ENCODE data around the gene CDK5RAP1.

CDK5RAP1 gene

DNA sequence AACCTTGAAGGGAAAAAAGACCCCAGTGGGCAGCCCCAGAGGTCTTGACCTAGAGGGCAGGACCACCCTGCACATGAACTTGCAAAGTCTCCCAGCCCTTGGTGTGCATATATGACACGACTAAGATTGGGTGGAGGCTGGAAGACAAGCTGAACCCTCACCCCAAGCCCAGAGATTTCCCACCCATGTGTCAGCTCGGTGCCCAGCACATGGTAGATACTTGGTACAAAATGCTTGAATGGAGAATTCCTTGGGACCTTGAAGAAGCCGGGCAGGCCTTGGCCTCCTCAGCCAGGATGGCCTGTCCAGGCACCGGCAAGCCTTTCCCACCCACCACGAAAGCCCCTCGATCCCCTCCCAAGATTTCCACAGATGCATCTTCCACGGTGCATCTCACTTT lies 67.7 kb downstream of the CDK5RAP1 start:
- DNase-seq (ENCODE audit: low spot score), result no peak

DNA sequence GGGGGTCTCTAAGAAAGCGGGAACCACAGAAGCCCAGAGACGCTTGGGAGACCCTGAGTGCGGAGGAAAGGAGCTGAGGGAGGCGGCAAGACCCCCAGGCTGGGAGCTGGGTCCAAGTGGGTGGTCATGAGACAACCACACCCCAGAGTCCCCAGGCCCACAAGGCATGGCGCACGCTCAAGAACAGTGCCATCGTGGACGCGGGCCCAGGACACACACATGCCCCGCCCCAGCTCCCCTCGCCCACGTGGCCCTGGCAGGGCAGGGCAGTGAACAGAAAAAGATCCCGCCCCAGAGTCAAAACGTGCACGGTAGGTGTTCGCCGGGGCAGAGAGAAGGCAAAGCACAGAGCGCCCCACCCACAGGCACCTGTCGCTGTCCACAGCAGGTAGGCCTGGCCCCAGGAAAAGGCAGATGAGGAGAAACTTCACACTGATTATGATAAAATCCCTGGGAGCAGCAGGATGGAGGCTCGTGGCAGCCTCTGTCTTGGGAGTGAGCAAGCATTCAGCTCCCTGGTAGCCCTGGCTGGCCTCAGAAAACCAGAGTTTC lies 68.3 kb downstream of the CDK5RAP1 start:
- no peak for DNase-seq (ENCODE audit: low spot score)

DNA sequence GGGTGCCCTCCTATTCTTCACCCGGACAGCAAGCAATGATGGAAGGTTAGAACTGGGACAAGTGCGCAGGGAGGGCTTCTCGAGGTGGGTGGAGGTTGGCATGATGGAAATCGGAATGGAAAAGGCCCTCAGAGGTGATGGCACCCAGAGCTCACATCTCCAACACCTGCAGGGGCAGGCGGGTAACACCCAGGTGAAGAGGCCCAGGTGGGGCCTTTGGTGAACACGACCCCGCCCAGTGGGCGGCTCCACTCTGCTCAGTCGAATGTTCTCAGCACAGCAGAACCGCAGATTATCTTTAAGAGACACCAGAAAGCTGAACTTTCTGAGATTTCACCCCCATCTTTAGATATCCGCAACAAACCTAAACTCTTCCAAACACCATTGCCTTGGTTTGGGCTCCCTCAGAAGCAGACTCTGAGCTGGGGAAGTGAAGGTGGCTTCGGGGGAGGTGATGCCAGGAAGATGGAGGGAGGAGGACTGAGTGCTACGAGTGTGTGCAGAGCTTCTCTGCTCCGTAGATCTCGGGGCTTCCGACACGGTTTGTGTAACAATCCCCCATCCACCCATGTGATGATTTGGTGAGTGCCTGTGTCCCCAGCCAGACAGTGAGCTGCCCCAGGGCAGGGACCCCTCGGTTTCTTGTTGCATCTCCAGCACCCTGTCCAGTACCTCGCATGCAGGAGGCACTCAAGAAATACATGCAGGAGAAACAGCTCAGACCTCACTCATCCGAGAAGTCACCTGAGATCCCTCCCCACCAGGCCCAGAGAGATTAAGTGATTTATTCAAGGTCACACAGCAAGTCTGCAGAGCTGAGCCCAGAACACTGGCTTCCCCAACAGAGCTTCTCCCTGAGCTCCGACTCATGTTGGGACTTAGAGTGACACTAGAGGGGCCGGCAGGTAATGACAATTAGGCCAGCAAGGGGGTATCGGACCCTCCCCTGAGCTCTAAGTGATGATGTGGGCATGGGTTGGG lies 72.9 kb downstream of the CDK5RAP1 start:
- DNase-seq (ENCODE audit: low spot score), result no peak

DNA sequence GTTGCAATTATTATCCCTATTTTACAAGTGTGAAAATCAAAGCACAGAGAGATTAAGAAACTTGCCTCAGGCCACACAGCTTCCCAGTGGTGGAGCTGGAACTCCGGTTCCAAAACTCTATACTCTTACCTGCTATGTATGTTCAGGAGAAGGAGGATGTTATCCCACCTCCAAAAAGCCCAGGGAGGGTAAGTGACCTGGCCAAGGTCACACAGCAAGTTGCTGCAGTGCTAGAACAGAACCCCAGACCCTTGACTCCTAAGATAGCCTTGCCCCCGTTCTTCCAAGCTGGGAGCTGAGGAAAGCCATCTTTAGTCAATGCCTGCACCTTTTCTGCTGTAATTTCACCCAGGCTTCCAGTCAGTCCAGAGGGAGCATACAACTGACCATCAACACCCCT lies 76.0 kb downstream of the CDK5RAP1 start:
- no peak for DNase-seq (ENCODE audit: low spot score)

DNA sequence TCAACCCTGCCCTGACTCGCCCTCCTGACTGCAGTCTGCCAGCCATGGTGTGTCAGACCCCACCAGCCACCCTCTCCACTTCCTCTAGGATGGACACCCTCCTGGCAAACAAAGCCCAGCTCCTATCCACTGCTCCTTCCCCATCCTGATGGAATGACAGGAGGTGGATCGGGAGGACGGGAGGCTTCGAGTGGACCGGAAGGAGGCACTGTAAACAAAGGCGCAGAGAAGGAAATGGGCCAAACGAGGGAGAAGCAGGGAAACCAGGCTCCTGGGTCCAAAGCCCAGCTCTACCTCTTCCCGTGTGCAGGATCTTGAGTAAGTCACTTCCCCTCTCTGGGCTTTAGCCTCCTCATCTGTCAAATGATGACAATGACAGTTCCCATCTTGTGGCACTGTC lies 78.1 kb downstream of the CDK5RAP1 start:
- no peak for DNase-seq (ENCODE audit: low spot score)

DNA sequence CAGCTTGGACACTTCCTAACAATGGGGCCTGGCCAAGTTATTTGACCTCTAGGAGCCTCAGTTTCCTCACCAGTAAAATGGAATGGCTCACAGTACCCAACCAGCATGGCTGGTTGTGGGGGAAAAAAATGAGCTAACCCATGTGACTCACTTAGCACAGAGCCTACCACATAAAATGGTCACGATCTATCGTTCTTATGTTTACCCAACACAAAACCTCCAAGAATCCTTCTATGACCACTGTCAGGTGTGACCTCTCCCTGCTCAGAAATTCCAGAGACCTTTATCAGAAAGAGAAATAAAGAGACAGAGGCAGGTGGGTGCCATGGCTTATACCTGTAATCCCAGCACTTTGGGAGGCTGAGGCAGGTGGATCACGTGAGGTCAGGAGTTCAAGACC lies 78.9 kb downstream of the CDK5RAP1 start:
- DNase-seq (ENCODE audit: low spot score), result no peak

DNA sequence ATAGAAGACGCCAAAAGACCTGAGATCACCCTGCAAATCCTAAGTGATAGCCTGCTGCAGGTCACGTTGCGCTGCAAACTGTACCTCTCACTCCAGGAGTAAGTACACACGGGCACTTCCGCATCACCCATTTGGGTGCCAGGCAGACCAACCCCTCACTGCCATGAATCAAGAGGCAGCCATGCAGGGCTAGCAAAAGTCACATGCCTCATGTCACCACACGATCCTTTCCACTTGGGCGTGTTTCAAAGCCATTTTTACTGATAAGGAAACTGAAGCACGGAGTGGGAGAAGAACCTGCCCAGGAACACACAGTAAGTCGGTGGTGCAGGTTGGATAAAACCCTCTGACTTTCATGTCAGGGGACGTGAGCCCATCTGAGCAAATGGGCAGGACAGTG lies 81.3 kb downstream of the CDK5RAP1 start:
- DNase-seq (ENCODE audit: low spot score), result no peak

DNA sequence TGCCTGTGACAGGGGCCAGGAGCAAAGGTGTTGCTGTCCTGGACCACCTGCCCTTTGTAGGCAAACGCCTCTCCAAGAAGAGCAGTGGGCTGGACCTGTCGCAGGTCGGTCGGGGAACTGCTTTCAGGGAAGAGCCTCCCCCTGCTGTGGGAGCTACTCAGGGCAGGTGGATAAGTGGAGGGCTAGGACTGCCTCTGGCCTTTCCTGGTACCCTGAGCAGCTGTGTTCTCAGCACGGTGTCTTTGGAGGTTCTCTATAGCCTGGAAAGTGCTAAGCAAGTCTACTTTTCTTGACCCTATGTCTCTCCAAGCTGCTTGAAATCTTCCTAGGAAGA lies 83.3 kb downstream of the CDK5RAP1 start:
- no peak for DNase-seq (ENCODE audit: low spot score)

DNA sequence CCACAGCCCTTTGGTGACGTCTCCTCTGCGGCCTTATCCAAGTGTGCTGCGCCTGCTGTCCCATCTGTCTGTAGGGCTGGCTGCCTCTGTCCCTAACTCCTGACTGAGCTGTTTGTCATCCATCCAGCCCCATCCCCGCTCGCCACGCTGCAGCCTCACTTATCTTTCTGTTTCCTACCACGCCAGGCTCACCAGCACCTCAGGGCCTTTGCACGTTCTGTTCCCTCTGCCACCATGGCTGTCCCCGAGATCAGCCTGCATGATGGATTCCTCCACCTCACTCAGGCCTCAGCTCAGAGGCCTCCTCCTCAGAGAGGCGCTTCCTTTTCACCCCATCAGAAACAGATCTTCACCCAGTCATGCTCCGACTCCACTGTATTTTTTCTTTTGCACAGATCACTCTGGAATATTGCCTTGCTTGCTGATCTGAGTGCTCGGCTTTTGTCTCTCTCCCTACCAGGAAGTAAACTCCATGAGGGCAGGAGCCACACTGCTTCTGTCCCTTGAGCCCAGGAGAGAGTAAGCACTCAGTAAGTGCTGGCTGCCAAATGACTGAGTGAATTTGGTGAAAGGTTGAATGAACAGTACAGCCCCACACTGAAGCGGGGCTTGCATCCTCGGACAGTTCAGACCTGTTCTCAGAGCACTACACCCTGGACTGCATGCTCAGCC lies 83.8 kb downstream of the CDK5RAP1 start:
- no peak for DNase-seq (ENCODE audit: low spot score)

DNA sequence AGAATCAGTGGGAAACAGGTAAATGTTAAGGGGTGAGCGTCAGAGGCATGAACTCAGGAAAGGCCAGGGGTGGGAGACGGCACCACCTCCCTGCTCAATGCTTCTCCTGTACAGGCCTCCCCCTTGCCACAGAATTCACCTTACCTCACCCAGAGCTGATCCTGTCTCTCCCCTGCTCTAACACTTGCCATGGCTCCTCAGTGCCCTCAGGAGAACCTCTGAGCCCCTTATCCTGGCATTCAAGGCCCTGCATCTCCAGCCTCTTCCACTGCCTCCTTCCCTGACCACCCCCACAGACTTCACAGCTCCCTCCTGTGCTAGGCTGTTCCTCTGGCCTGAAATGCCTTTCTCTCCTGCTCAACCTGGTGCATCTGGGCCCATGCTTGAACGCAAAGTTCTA lies 84.4 kb downstream of the CDK5RAP1 start:
- DNase-seq (ENCODE audit: low spot score), result no peak

DNA sequence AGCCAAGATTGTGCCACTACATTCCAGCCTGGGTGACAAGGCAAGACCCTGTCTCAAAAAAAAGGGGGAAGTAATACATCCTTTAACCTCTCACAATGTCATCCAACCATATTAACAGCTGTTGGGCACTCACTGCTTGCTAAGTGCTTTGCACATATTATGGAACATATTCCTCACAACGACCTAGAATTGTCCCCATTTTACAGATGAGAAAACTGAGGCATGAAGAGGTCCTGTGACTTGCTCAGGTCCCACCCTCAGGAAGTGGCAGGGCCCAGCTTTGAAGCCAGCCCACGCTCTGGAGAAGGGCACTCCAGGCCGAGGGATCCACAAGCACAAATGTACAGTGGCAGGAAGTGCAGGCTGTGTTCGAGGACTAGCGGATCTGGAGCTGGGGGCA lies 85.0 kb downstream of the CDK5RAP1 start:
- no peak for DNase-seq (ENCODE audit: low spot score)

DNA sequence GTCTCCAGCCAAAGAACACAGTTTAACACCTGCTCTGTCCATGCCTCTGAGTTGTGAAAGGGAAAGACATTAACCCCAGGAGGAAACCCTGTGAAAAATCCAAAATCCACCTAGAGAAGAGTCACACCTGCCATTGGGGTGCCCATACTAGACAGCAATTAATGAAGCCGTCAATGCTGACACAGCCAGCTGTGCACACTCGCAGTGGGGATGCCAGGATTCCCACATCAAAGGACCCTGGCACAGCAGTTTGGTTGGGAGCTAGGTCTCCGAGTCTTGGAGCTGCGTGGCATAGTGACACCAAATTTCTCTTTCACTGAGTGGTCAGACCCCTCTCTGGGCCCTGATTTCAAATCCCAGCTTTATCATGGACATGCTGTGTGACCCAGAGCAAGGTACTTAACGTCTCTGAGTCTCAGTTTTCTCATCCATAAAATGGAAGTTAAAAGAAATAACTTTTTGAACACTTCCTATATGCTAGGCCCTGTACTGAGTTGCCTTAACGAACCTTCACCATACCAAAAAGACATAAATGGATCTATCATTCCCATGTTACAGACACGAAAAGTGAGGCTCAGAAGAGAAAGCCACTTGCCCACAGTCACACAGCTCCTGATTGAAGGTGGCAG lies 87.5 kb downstream of the CDK5RAP1 start:
- DNase-seq (ENCODE audit: low spot score), result no peak

DNA sequence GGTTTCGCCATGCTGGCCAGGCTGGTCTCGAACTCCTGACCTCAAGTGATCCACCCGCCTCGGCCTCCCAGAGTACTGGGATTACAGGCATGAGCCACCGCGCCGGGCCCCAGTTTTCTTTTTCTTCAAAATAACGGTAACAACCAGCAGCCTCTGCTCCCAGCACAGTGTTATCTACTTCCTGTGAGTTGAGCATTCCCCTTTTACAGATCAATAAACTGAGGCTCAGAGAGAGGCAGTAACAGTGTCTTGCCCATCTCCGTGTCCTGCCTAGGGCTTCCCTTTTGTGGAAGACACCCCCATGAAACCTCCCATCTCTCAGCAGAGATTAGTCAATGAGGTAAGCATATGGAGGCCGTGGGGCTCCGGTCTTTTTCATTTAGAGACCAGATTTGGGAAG lies 88.7 kb downstream of the CDK5RAP1 start:
- DNase-seq (ENCODE audit: low spot score), result no peak

DNA sequence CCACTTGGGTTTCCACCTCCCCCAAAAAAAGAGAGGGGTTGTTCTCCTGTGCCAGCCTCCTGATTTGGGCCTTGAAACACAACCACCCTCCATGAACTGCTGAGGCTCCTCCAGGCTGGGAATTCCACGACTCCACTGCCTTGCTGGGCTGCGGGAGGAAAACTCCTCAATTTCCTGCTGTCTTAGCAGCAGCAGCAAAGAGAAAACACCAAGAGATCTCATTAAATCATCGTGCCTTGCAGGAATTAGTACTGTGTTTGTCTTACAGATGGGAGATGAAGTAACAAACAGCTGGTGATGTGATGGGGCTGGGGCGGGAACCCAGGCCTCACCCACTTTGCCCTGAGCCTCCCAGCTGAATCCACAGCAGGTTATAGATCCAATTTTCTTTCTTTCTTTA lies 89.3 kb downstream of the CDK5RAP1 start:
- DNase-seq (ENCODE audit: low spot score), result no peak

DNA sequence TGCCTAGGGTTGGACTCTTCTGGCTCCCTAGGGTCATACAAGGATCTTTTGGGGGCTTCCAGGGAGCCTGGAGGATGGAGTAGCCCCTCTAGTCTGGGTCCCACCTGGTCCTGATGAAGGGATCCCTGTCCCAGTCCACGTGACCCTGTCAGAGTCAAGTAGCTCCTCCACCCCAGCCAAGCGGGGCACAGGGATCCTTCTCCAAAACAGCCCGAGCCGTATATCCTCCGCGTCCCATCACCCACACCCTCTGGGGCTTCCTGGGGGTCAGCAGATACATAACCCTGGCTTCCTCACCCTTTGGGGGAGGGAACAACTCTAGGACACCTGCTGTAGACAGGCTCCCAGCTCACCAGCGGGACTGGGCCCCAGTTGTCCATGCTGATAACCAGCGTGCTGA lies 90.3 kb downstream of the CDK5RAP1 start:
- DNase-seq (ENCODE audit: low spot score), result no peak

DNA sequence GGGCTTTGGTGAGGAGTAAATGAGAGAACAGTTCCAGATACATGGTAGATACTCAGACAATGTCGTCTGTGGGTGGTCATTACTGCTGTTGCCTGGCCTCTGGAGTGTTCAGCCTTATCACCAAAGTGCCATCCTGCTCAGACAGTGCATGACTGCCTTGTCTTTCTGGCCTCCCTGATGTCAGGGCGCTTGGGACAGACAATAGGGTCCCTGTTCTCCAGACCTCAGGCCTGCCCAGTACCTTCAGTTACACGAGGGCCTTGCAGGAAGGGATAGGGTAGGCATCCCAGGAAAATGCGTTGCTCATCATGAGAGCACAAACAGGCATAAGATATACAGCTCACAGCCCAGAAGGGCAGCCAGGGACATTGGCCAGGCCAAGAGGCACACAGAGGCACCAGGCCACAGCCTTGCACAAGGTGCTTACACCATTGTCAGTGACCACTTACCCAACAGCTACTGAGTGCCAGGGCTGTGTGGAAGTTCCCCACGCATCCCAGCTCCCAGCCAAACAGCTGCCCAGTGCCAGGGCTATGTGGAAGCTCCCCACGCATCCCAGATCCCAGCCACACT lies 90.9 kb downstream of the CDK5RAP1 start:
- peak; percentile 28 for DNase-seq (ENCODE audit: low spot score)

DNA sequence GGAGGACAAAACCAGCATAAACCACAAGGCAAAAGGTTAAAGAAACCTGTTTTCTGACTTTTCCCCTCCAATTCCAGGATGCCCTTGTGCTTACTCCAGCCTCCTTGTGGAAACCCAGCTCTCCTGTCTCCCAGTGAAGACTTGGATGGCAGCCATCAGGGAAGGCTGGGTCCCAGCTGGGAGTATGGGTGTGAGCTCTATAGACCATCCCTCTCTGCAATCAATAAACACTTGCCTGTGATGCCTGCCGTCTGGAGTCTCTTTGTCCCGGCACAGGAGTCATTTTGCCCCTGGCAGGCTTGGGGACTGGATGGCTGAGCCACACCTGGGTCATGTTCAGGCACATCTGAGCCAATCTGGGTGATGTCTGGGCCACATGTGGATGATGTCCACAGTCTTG lies 91.7 kb downstream of the CDK5RAP1 start:
- DNase-seq (ENCODE audit: low spot score), result no peak
